ENCODE data around the gene DUSP16. TPM values are rescaled to one million over a fixed set of nuclear protein-coding genes. Genes with fewer than 3 reads are reported as not detected.

DUSP16 gene
- total RNA-seq, 1 donor from 2014 or later, result 26.1 TPM

GRCh38 chr12:12446786-12447185 is 115.9 kb downstream of the DUSP16 start:
- DNase-seq (ENCODE audit: low spot score), result no peak
- no peak overlapping the region for H3K9ac ChIP-seq
- no peaks in the 10 kb centered on the region for H3K9me3 Mint-ChIP-seq
- peaks cover 4% of the 10 kb centered on the region for H4K20me1 ChIP-seq (ENCODE audit: low read depth)
- H2AFZ ChIP-seq (replicated peaks), result no peak overlapping the region
- H3K27ac Mint-ChIP-seq, result no peak overlapping the region
- H3K27ac ChIP-seq, result no peak overlapping the region
- no peaks in the 10 kb centered on the region for H3K79me2 ChIP-seq (ENCODE audit: low read depth)
- no peak overlapping the region for H3K4me3 ChIP-seq
- no peaks in the 10 kb centered on the region for H3K9me3 ChIP-seq (ENCODE audit: low read depth)
- no peak overlapping the region for H3K4me3 Mint-ChIP-seq
- no peaks in the 10 kb centered on the region for H3K4me1 ChIP-seq
- peaks cover 10% of the 10 kb centered on the region for H3K4me1 Mint-ChIP-seq
- no peaks in the 10 kb centered on the region for H3K27me3 Mint-ChIP-seq (ENCODE audit: insufficient read depth, low read depth)
- no peaks in the 10 kb centered on the region for H3K36me3 Mint-ChIP-seq
- no peak overlapping the region for H3K4me2 ChIP-seq
- no peaks in the 10 kb centered on the region for H3F3A ChIP-seq (ENCODE audit: low read depth)
- no peaks in the 10 kb centered on the region for H3K36me3 ChIP-seq
- no peak for TF ChIP-seq CTCF (IDR thresholded peaks at IDR 0.05)
- TF ChIP-seq EZH2phosphoT487 (IDR thresholded peaks at IDR 0.05), result no peak
- TF ChIP-seq EZH2 (IDR thresholded peaks at IDR 0.05), result no peak
- no peaks in the 10 kb centered on the region for H3K27me3 ChIP-seq

GRCh38 chr12:12445882-12446181 is 116.8 kb downstream of the DUSP16 start:
- Mint-ChIP-seq H3K36me3 (no peaks in the 10 kb centered on the region), H3K27me3 (ENCODE audit: insufficient read depth, low read depth) (no peaks in the 10 kb centered on the region), H3K9me3 (no peaks in the 10 kb centered on the region), H3K27ac (peak overlapping the region; percentile 11), H3K4me1 (peaks cover 10% of the 10 kb centered on the region), H3K4me3 (no peak overlapping the region)
- Histone ChIP-seq H3K79me2 (ENCODE audit: low read depth) (no peaks in the 10 kb centered on the region), H3K36me3 (no peaks in the 10 kb centered on the region), H3K9me3 (ENCODE audit: low read depth) (no peaks in the 10 kb centered on the region), H3K27me3 (no peaks in the 10 kb centered on the region), H3K4me3 (no peak overlapping the region), H3K4me2 (no peak overlapping the region), H2AFZ (replicated peaks) (no peak overlapping the region), H4K20me1 (ENCODE audit: low read depth) (peaks cover 4% of the 10 kb centered on the region), H3K27ac (no peak overlapping the region), H3F3A (ENCODE audit: low read depth) (no peaks in the 10 kb centered on the region), H3K4me1 (no peaks in the 10 kb centered on the region), H3K9ac (no peak overlapping the region)
- TF ChIP-seq EZH2phosphoT487 (IDR thresholded peaks at IDR 0.05) (no peak), CTCF (IDR thresholded peaks at IDR 0.05) (no peak), EZH2 (IDR thresholded peaks at IDR 0.05) (no peak)
- no peak for DNase-seq (ENCODE audit: low spot score)

GRCh38 chr12:12445165-12445881 is 117.3 kb downstream of the DUSP16 start:
- Histone ChIP-seq H3K9ac (no peak overlapping the region), H3K4me3 (no peak overlapping the region), H3K9me3 (ENCODE audit: low read depth) (no peaks in the 10 kb centered on the region), H3K4me1 (no peaks in the 10 kb centered on the region), H3K36me3 (no peaks in the 10 kb centered on the region), H2AFZ (replicated peaks) (no peak overlapping the region), H3F3A (ENCODE audit: low read depth) (no peaks in the 10 kb centered on the region), H3K27ac (no peak overlapping the region), H3K27me3 (no peaks in the 10 kb centered on the region), H4K20me1 (ENCODE audit: low read depth) (peaks cover 2% of the 10 kb centered on the region), H3K4me2 (no peak overlapping the region), H3K79me2 (ENCODE audit: low read depth) (no peaks in the 10 kb centered on the region)
- Mint-ChIP-seq H3K4me1 (peaks cover 10% of the 10 kb centered on the region), H3K36me3 (no peaks in the 10 kb centered on the region), H3K9me3 (no peaks in the 10 kb centered on the region), H3K4me3 (no peak overlapping the region), H3K27ac (no peak overlapping the region), H3K27me3 (ENCODE audit: insufficient read depth, low read depth) (no peaks in the 10 kb centered on the region)
- DNase-seq (ENCODE audit: low spot score), result no peak
- TF ChIP-seq EZH2 (IDR thresholded peaks at IDR 0.05) (no peak), EZH2phosphoT487 (IDR thresholded peaks at IDR 0.05) (no peak), CTCF (IDR thresholded peaks at IDR 0.05) (no peak)

All from neural progenitor cell (in vitro differentiated cells).